Measurements from ENCODE around the gene SLC35A2.

Gene SLC35A2

GRCh38 chrX:48897625-48898306 lies 13.7 kb downstream of the SLC35A2 start, which contains the start of the genes PQBP1 and TIMM17B:
Gene PQBP1 (plus strand): TSS chrX:48897930. CDS start chrX:48898510, 580 bp downstream.
Gene TIMM17B (minus strand): TSS chrX:48897768. CDS start chrX:48897749, 19 bp downstream.
- in situ Hi-C loops (cut with HindIII; ENCODE audit: low sequenced_read_pairs) = no loop called here
- TF ChIP-seq CTCF (IDR thresholded peaks at IDR 0.05; ENCODE audit: low read depth, low read length, missing control alignments) = no peak
- DNase-seq (ENCODE audit: low read depth) = peak; percentile 92
- H3K4me3 ChIP-seq (ENCODE audit: low read depth, low read length) = peak within 1 kb of the TSS; percentile 77

GRCh38 chrX:48897157-48897624 lies 14.3 kb downstream of the SLC35A2 start:
- peak overlapping the region; percentile 77 for H3K4me3 ChIP-seq (ENCODE audit: low read depth, low read length)
- in situ Hi-C loops (cut with HindIII; ENCODE audit: low sequenced_read_pairs) = no loop called here
- no peak for TF ChIP-seq CTCF (IDR thresholded peaks at IDR 0.05; ENCODE audit: low read depth, low read length, missing control alignments)
- no peak for DNase-seq (ENCODE audit: low read depth)

DNA sequence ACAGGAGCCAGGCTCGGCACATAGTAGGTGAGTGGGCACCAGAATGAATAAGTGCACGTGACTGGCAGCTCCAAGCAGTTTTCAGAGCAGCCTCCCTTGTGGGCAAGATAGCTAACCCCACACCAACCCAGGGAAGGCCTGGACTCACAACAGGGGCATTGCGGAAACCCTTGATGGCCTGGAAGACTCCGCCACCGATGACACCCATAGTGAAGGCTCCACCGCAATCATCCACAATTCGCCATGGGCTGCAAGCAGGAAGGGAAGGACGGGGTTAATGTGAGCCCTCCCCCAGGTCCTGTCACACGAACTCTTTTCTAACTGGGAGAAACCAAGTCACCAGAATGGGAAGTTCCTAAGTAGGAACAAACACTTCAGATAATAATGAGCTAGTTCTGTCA lies 14.8 kb downstream of the SLC35A2 start:
- in situ Hi-C loops (cut with HindIII; ENCODE audit: low sequenced_read_pairs) = no loop called here
- peak overlapping the region; percentile 77 for H3K4me3 ChIP-seq (ENCODE audit: low read depth, low read length)
- DNase-seq (ENCODE audit: low read depth) = no peak
- no peak for TF ChIP-seq CTCF (IDR thresholded peaks at IDR 0.05; ENCODE audit: low read depth, low read length, missing control alignments)

DNA sequence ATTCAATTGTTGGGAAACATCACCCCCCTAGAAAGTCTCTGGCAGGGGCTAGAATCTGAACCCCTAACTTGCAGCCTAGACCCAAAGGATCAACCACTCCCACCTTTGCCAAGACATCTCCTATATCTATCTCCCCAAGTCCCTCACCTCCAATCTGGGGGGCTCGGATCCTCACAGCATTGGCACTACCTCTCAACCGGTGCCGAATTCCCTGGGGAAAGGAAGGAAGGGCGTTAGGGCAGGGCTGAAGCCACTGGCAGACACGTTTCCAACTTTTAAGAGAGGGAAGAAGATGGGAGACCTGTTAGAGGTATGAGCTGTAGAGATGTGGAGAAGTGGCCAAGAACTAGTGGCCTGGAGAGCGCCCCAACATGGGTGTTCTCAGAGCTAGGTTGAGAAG lies 16.6 kb downstream of the SLC35A2 start:
- TF ChIP-seq CTCF (IDR thresholded peaks at IDR 0.05; ENCODE audit: low read depth, low read length, missing control alignments) = no peak
- no peak for DNase-seq (ENCODE audit: low read depth)
- in situ Hi-C loops (cut with HindIII; ENCODE audit: low sequenced_read_pairs) = no loop called here
- no peak overlapping the region for H3K4me3 ChIP-seq (ENCODE audit: low read depth, low read length)

DNA sequence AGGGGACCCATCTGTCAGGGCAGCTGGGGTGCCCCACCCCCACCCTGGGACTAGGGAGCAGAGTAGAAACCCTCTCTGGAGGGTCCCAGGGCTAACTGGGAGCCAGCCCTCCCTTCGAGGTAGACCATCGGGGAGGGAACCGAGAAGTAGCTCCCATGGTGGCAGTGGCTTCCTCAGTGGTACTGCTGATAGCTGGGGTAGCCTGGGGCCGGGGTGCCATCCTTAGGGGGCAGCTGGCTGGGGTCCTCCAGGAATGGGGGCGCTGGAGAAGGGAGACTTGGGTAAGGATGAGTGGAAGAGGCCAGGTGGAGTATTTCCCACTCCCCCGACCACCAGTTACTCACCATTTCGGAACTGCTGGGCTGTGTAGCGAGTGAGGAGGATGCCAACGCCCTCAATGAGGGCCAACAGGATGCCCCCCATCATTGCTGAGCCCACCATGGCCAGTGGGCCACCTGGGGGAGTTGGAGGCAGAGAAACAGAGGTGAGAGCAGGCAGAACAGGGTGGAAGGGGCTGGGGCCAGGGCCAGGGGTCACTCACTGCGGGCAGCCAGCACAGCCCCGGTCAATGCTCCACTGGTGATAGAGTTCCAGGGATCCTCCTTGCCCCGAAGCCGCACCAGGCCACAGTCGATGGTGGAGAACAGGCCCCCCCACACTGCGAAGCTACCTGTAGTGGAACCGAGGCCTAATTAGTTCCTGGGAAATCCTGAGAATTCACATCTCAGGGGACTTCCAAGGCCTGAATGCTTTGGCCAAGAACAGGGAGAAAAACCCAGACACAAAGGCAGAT lies 17.7 kb downstream of the SLC35A2 start:
- in situ Hi-C loops (cut with HindIII; ENCODE audit: low sequenced_read_pairs) = no loop called here

More for the DNA sequence above, 17.7 kb downstream of the SLC35A2 start:
- TF ChIP-seq CTCF (IDR thresholded peaks at IDR 0.05; ENCODE audit: low read depth, low read length, missing control alignments) = no peak
- DNase-seq (ENCODE audit: low read depth) = no peak
- no peak overlapping the region for H3K4me3 ChIP-seq (ENCODE audit: low read depth, low read length)

Data from astrocyte of the cerebellum (primary cell).